NT2/D1 (cell line): ENCODE results near the gene C19orf81.

ENCODE experiments used
- DNase-seq: peaks from one replicate; pipeline ENCODE4 v3.0.0-alpha.2; 2011; ENCODE audit warnings: low read depth, low spot score
- H3K27me3 ChIP-seq: 2 replicates; pipeline ENCODE4 v1.6.0; 2011; ENCODE audit warnings: mild to moderate bottlenecking; ENCODE audit not compliant: insufficient read length, insufficient read depth
- H3K36me3 ChIP-seq: 2 replicates; pipeline ENCODE4 v1.6.1; 2011; ENCODE audit warnings: mild to moderate bottlenecking, low read length, mixed read lengths; ENCODE audit not compliant: insufficient read depth, insufficient read length
- H3K4me1 ChIP-seq: 2 replicates; pipeline ENCODE4 v1.5.1; 2011; ENCODE audit not compliant: insufficient read depth, insufficient read length
- H3K4me3 ChIP-seq: 2 replicates; pipeline ENCODE4 v1.5.1; 2011; ENCODE audit warnings: low read depth; ENCODE audit not compliant: insufficient read length
- H3K9ac ChIP-seq: 2 replicates; pipeline ENCODE4 v1.6.0; 2011; ENCODE audit warnings: low read depth; ENCODE audit not compliant: insufficient read length
- H3K9me3 ChIP-seq: 2 replicates; pipeline ENCODE4 v1.5.1; 2011; ENCODE audit warnings: mild to moderate bottlenecking, low read length; ENCODE audit not compliant: insufficient read depth
- SUZ12 ChIP-seq: IDR thresholded peaks from 2 replicates; pipeline ENCODE4 v1.6.1; 2011; ENCODE audit not compliant: insufficient read length, insufficient read depth; ENCODE audit errors: extremely low read depth
- YY1 ChIP-seq: IDR thresholded peaks from 2 replicates; pipeline ENCODE4 v1.6.1; 2011; ENCODE audit not compliant: insufficient read length, insufficient read depth
- ZNF274 ChIP-seq: IDR thresholded peaks from 2 replicates; pipeline ENCODE4 v1.6.1; 2011; ENCODE audit warnings: mild to moderate bottlenecking, low read depth, low read length

C19orf81 gene

GRCh38 chr19:50694815-50695145, 45.5 kb downstream of the C19orf81 start:
- no peak for TF ChIP-seq ZNF274
- no peak for TF ChIP-seq YY1
- no peak for DNase-seq

GRCh38 chr19:50695251-50696093, 46.2 kb downstream of the C19orf81 start:
- H3K36me3 ChIP-seq = no peaks in the 10 kb centered on the region
- H3K9me3 ChIP-seq = no peaks in the 10 kb centered on the region
- peak overlapping the region; percentile 43 for H3K4me3 ChIP-seq
- peaks cover 9% of the 10 kb centered on the region for H3K4me1 ChIP-seq
- DNase-seq = no peak
- no peak for TF ChIP-seq YY1
- no peak for TF ChIP-seq ZNF274
- no peak for TF ChIP-seq SUZ12
- no peak overlapping the region for H3K9ac ChIP-seq
- H3K27me3 ChIP-seq = peaks cover 88% of the 10 kb centered on the region

More at GRCh38 chr19:50694815-50695145, 45.5 kb downstream of the C19orf81 start:
- no peaks in the 10 kb centered on the region for H3K36me3 ChIP-seq
- peaks cover 9% of the 10 kb centered on the region for H3K4me1 ChIP-seq
- no peak overlapping the region for H3K4me3 ChIP-seq
- no peak overlapping the region for H3K9ac ChIP-seq
- no peaks in the 10 kb centered on the region for H3K9me3 ChIP-seq
- peaks cover 88% of the 10 kb centered on the region for H3K27me3 ChIP-seq

GRCh38 chr19:50696094-50696483, 46.8 kb downstream of the C19orf81 start:
- no peak for DNase-seq
- TF ChIP-seq YY1 (no peak), SUZ12 (no peak), ZNF274 (no peak)
- H3K4me3 ChIP-seq = no peak overlapping the region
- H3K9me3 ChIP-seq = no peaks in the 10 kb centered on the region
- no peak overlapping the region for H3K9ac ChIP-seq
- H3K27me3 ChIP-seq = peaks cover 87% of the 10 kb centered on the region
- no peaks in the 10 kb centered on the region for H3K36me3 ChIP-seq
- peaks cover 9% of the 10 kb centered on the region for H3K4me1 ChIP-seq

- no peak overlapping the region for H3K9ac ChIP-seq
- no peak for TF ChIP-seq SUZ12
- TF ChIP-seq YY1 = no peak
- TF ChIP-seq ZNF274 = no peak
- DNase-seq = no peak
- no peaks in the 10 kb centered on the region for H3K9me3 ChIP-seq
- H3K36me3 ChIP-seq = no peaks in the 10 kb centered on the region
- H3K27me3 ChIP-seq = peaks cover 72% of the 10 kb centered on the region
- peaks cover 9% of the 10 kb centered on the region for H3K4me1 ChIP-seq
- no peak overlapping the region for H3K4me3 ChIP-seq
Observed at GRCh38 chr19:50697414-50698124, 48.3 kb downstream of the C19orf81 start.

- no peak overlapping the region for H3K9ac ChIP-seq
- H3K36me3 ChIP-seq = no peaks in the 10 kb centered on the region
- H3K9me3 ChIP-seq = no peaks in the 10 kb centered on the region
- no peak for DNase-seq
- H3K27me3 ChIP-seq = peaks cover 42% of the 10 kb centered on the region
- no peak overlapping the region for H3K4me3 ChIP-seq
- peaks cover 5% of the 10 kb centered on the region for H3K4me1 ChIP-seq
- no peak for TF ChIP-seq YY1
- TF ChIP-seq ZNF274 = no peak
- no peak for TF ChIP-seq SUZ12
Observed at GRCh38 chr19:50701367-50701985, 52.2 kb downstream of the C19orf81 start.

GRCh38 chr19:50702158-50702870, 53.1 kb downstream of the C19orf81 start:
- Histone ChIP-seq H3K9me3 (no peaks in the 10 kb centered on the region), H3K36me3 (no peaks in the 10 kb centered on the region), H3K4me3 (no peak overlapping the region), H3K4me1 (peaks cover 5% of the 10 kb centered on the region), H3K9ac (no peak overlapping the region), H3K27me3 (peaks cover 35% of the 10 kb centered on the region)
- no peak for DNase-seq
- TF ChIP-seq YY1 (no peak), SUZ12 (no peak), ZNF274 (no peak)
